ENCODE results near the gene IL24. TPM values are rescaled to one million over a fixed set of nuclear protein-coding genes. Genes with fewer than 3 reads are reported as not detected.
A peak's percentile ranks its signal among the peaks of the same experiment; 100 is the strongest.

Gene IL24
- total RNA-seq, 1 donor from 2014 or later, result not detected

DNA sequence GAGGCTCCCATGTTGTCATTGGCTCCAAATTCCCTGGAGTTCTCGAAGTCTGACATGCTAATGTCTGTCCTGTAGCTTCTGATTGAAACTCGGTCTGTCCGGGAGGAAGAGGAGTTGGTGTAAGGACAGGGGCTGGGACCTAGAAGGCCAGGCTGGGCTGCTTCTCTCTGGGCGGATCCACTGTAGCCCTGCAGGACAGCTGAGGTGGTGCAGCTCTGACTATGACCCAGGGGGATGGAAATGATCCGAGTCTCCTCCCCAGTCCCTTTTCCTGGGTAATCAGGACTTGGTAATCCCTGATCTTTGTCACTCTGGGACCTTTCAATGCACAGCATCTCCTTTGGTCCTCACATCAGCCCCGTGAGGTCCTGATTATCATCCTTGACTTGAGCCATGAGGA is 34.5 kb downstream of the IL24 start:
- no peaks in the 10 kb centered on the region for H3K9me3 Mint-ChIP-seq
- no peak overlapping the region for H3K27ac Mint-ChIP-seq (ENCODE audit: unreplicated experiment)
- peaks cover 3% of the 10 kb centered on the region for H3K4me1 Mint-ChIP-seq
- H3K4me3 Mint-ChIP-seq, result no peak overlapping the region
- TF ChIP-seq, protein P1, sequence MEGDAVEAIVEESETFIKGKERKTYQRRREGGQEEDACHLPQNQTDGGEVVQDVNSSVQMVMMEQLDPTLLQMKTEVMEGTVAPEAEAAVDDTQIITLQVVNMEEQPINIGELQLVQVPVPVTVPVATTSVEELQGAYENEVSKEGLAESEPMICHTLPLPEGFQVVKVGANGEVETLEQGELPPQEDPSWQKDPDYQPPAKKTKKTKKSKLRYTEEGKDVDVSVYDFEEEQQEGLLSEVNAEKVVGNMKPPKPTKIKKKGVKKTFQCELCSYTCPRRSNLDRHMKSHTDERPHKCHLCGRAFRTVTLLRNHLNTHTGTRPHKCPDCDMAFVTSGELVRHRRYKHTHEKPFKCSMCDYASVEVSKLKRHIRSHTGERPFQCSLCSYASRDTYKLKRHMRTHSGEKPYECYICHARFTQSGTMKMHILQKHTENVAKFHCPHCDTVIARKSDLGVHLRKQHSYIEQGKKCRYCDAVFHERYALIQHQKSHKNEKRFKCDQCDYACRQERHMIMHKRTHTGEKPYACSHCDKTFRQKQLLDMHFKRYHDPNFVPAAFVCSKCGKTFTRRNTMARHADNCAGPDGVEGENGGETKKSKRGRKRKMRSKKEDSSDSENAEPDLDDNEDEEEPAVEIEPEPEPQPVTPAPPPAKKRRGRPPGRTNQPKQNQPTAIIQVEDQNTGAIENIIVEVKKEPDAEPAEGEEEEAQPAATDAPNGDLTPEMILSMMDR (conservative IDR thresholded peaks at IDR 0.05), result no peak
- no peaks in the 10 kb centered on the region for H3K27me3 Mint-ChIP-seq (ENCODE audit: low read depth)
- DNase-seq (ENCODE audit: low read depth, low spot score), result no peak
- no peaks in the 10 kb centered on the region for H3K36me3 Mint-ChIP-seq (ENCODE audit: low read depth)

DNA sequence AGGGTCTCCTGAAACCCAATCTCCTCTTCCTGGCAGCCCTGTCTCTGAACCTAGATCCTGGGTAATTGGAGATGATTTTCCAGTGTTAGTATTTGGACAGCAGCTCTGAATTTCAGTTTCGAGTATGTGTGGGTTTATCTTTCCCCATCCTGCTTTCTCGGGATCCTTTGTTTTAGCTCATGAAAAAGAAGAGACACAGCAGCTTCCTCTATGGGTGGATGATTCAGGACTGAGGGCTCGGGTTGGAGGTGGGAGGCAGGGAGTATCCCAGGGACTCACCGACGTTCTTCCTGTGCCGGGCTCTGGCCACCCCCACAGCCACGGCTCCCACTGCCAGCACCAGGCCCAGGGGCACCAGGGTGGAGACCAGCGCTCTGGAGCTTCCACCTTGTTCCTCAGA is 34.9 kb downstream of the IL24 start:
- Mint-ChIP-seq H3K27me3 (ENCODE audit: low read depth) (no peaks in the 10 kb centered on the region), H3K4me3 (no peak overlapping the region), H3K4me1 (peaks cover 3% of the 10 kb centered on the region), H3K36me3 (ENCODE audit: low read depth) (no peaks in the 10 kb centered on the region), H3K27ac (ENCODE audit: unreplicated experiment) (no peak overlapping the region), H3K9me3 (no peaks in the 10 kb centered on the region)
- TF ChIP-seq, protein P1 (conservative IDR thresholded peaks at IDR 0.05), result no peak
- no peak for DNase-seq (ENCODE audit: low read depth, low spot score)

DNA sequence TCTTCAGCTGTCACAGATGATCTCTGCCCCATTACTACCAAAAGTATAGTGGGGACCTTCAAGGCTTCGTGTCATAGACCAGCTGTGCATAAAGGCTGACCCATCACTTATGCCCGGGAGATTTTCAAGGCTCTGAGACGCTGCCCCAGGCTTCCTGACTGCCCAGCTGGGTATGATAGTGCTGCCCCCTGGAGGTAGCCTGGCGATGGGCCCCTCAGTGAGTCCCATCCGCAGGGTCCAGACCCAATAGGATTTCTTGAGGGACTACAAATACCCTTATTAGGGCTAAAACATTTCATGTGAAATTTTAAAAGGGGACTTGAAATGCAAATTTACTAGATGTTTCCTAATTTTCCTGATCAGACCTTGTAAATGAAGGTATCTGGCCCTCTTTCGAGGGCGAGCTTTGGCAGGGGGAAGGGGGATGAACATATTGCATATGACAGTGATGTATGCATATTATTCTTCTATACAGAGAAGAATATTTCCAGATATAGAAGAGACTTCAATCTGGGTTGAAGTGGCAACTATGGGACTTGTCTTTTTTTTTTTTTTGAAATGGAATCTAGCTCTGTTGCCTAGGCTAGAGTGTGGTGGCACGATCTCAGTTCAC is 36.2 kb downstream of the IL24 start:
- TF ChIP-seq, protein P1 (conservative IDR thresholded peaks at IDR 0.05), result peak; percentile 57
- no peak overlapping the region for H3K4me3 Mint-ChIP-seq
- H3K36me3 Mint-ChIP-seq (ENCODE audit: low read depth), result no peaks in the 10 kb centered on the region
- no peak for DNase-seq (ENCODE audit: low read depth, low spot score)
- no peaks in the 10 kb centered on the region for H3K27me3 Mint-ChIP-seq (ENCODE audit: low read depth)
- no peaks in the 10 kb centered on the region for H3K9me3 Mint-ChIP-seq
- peak overlapping the region; percentile 71 for H3K27ac Mint-ChIP-seq (ENCODE audit: unreplicated experiment)
- peaks cover 3% of the 10 kb centered on the region for H3K4me1 Mint-ChIP-seq

DNA sequence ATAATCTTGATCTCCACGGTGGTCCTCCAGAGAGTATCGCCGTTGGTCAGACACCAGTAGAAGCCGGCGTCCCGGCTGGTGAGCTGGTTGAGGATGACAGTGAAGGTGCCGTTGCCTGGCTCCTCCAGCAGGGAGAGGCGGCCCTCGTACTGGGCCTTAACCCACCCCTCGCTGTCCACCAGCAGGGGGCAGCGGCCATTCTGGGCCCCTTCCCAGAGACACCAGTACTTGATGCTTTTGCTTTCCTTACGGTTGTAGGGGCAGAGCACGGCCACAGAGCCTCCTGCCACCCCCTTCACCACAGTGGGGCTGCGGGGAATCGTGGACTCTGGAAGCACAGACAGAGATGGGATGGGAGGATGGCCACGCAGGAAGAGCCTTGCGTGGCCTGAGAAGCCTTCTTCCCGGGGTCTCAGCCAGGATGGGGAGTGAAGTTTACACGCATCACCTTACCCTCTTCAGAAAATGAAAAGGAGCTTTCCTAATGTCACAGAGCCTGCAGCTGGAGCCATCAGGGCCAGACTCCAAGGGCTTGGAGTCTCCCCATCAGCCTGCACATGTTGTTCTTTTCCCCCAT is 38.3 kb downstream of the IL24 start:
- H3K27ac Mint-ChIP-seq (ENCODE audit: unreplicated experiment), result no peak overlapping the region
- H3K36me3 Mint-ChIP-seq (ENCODE audit: low read depth), result no peaks in the 10 kb centered on the region
- H3K27me3 Mint-ChIP-seq (ENCODE audit: low read depth), result no peaks in the 10 kb centered on the region
- TF ChIP-seq, protein P1 (conservative IDR thresholded peaks at IDR 0.05), result peak; percentile 65
- no peaks in the 10 kb centered on the region for H3K9me3 Mint-ChIP-seq
- no peak overlapping the region for H3K4me3 Mint-ChIP-seq
- DNase-seq (ENCODE audit: low read depth, low spot score), result peak; percentile 37
- H3K4me1 Mint-ChIP-seq, result no peaks in the 10 kb centered on the region

DNA sequence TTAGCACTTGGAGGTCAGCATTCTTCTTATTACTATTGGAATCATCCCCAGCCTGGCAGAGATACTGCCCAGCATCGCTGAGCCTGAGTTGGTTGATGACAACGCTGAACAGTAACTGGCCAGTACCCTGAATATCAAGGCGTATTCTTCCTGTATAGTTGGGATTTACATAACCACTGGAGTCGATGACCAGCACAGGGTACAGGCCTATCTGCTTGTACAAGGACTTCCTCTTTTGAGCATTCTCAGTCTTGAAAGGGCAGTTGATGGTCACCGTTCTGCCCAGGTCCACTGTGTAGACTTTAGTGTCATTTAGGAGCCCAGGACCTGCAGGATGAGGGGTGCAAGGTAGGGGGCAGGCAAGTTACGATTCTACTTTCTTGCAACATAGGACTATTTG is 40.2 kb downstream of the IL24 start:
- no peak for DNase-seq (ENCODE audit: low read depth, low spot score)
- Mint-ChIP-seq H3K4me3 (no peak overlapping the region), H3K36me3 (ENCODE audit: low read depth) (no peaks in the 10 kb centered on the region), H3K27me3 (ENCODE audit: low read depth) (no peaks in the 10 kb centered on the region), H3K9me3 (no peaks in the 10 kb centered on the region), H3K27ac (ENCODE audit: unreplicated experiment) (no peak overlapping the region), H3K4me1 (no peaks in the 10 kb centered on the region)
- TF ChIP-seq, protein P1 (conservative IDR thresholded peaks at IDR 0.05), result no peak

Data from neural crest cell (in vitro differentiated cells).